ENCODE measurements around the gene ZFP36L1.

ZFP36L1 gene

GRCh38 chr14:68747393-68747792 is 45.5 kb downstream of the ZFP36L1 start:
- H4K20me1 ChIP-seq (ENCODE audit: insufficient read depth, low read length): no peaks in the 10 kb centered on the region
- H3K27me3 ChIP-seq (ENCODE audit: insufficient read depth, low read length): no peaks in the 10 kb centered on the region; the same call in 1 of the 2 replicates
- no peaks in the 10 kb centered on the region for H3K9me2 ChIP-seq (ENCODE audit: low read depth, low read length)
- H3K36me3 ChIP-seq (ENCODE audit: insufficient read depth, low read length): no peaks in the 10 kb centered on the region
- H3K27ac ChIP-seq (ENCODE audit: low read depth, low read length, poor library complexity, severe bottlenecking): no peak overlapping the region
- no peak overlapping the region for H3K9ac ChIP-seq (ENCODE audit: low read length)
- H2AFZ ChIP-seq (ENCODE audit: low read length): no peak overlapping the region
- H3K4me2 ChIP-seq (ENCODE audit: low read length): no peak overlapping the region
- TF ChIP-seq EZH2 (IDR thresholded peaks at IDR 0.05; ENCODE audit: borderline replicate concordance, low read length) (no peak), CTCF (IDR thresholded peaks at IDR 0.05; ENCODE audit: low read length) (no peak)
- no peaks in the 10 kb centered on the region for H3K79me2 ChIP-seq (ENCODE audit: insufficient read depth, low read length)
- H3F3A ChIP-seq (ENCODE audit: insufficient read depth, low read length): no peaks in the 10 kb centered on the region
- no peak overlapping the region for H3K4me3 ChIP-seq (ENCODE audit: low read depth, low read length, poor library complexity, severe bottlenecking)
- no peaks in the 10 kb centered on the region for H3K9me3 ChIP-seq (ENCODE audit: low read length)
- no peaks in the 10 kb centered on the region for H3K4me1 ChIP-seq (ENCODE audit: insufficient read depth, low read length, severe bottlenecking)

DNA sequence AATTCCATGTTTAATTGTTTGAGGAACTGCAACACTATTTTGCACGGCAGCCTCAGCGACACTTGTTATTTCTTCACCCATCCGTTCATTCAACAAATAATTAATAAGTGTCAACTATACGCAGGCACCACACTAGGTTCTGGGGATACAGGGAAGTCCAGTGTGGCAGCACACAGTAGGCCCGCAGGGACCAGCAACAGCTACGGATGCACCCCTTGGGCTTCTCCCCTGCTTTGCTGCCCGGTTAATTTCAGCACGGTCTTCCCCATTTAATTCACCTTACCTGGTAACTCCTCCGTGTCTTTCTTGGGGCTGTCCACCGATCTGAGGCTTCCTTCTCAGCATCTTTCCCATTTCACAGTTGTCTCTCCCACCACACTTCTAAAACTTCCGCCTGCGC is 48.3 kb downstream of the ZFP36L1 start:
- no peaks in the 10 kb centered on the region for H3K9me2 ChIP-seq (ENCODE audit: low read depth, low read length)
- H2AFZ ChIP-seq (ENCODE audit: low read length): no peak overlapping the region
- no peak overlapping the region for H3K4me3 ChIP-seq (ENCODE audit: low read depth, low read length, poor library complexity, severe bottlenecking)
- no peaks in the 10 kb centered on the region for H4K20me1 ChIP-seq (ENCODE audit: insufficient read depth, low read length)
- H3K27ac ChIP-seq (ENCODE audit: low read depth, low read length, poor library complexity, severe bottlenecking): no peak overlapping the region
- H3K9me3 ChIP-seq (ENCODE audit: low read length): no peaks in the 10 kb centered on the region
- TF ChIP-seq CTCF (IDR thresholded peaks at IDR 0.05; ENCODE audit: low read length) (no peak), EZH2 (IDR thresholded peaks at IDR 0.05; ENCODE audit: borderline replicate concordance, low read length) (no peak)
- H3K4me2 ChIP-seq (ENCODE audit: low read length): no peak overlapping the region
- no peaks in the 10 kb centered on the region for H3F3A ChIP-seq (ENCODE audit: insufficient read depth, low read length)
- H3K36me3 ChIP-seq (ENCODE audit: insufficient read depth, low read length): no peaks in the 10 kb centered on the region; the same call in 1 of the 2 replicates
- H3K9ac ChIP-seq (ENCODE audit: low read length): no peak overlapping the region
- peaks cover 12% of the 10 kb centered on the region for H3K4me1 ChIP-seq (ENCODE audit: insufficient read depth, low read length, severe bottlenecking)
- no peaks in the 10 kb centered on the region for H3K27me3 ChIP-seq (ENCODE audit: insufficient read depth, low read length)
- no peaks in the 10 kb centered on the region for H3K79me2 ChIP-seq (ENCODE audit: insufficient read depth, low read length)

GRCh38 chr14:68741839-68742470 is 50.9 kb downstream of the ZFP36L1 start:
- TF ChIP-seq CTCF (IDR thresholded peaks at IDR 0.05; ENCODE audit: low read length): no peak
- TF ChIP-seq EZH2 (IDR thresholded peaks at IDR 0.05; ENCODE audit: borderline replicate concordance, low read length): no peak
- Histone ChIP-seq H3K4me1 (ENCODE audit: insufficient read depth, low read length, severe bottlenecking) (peaks cover 12% of the 10 kb centered on the region), H3K4me2 (ENCODE audit: low read length) (no peak overlapping the region), H3K27ac (ENCODE audit: low read depth, low read length, poor library complexity, severe bottlenecking) (no peak overlapping the region), H3K27me3 (ENCODE audit: insufficient read depth, low read length) (no peaks in the 10 kb centered on the region), H3K9me3 (ENCODE audit: low read length) (no peaks in the 10 kb centered on the region), H3K9me2 (ENCODE audit: low read depth, low read length) (no peaks in the 10 kb centered on the region), H4K20me1 (ENCODE audit: insufficient read depth, low read length) (no peaks in the 10 kb centered on the region), H3K36me3 (ENCODE audit: insufficient read depth, low read length) (no peaks in the 10 kb centered on the region; the same call in 1 of the 2 replicates), H3K79me2 (ENCODE audit: insufficient read depth, low read length) (no peaks in the 10 kb centered on the region), H3F3A (ENCODE audit: insufficient read depth, low read length) (no peaks in the 10 kb centered on the region), H2AFZ (ENCODE audit: low read length) (no peak overlapping the region), H3K9ac (ENCODE audit: low read length) (no peak overlapping the region), H3K4me3 (ENCODE audit: low read depth, low read length, poor library complexity, severe bottlenecking) (no peak overlapping the region)

Data from OCI-LY1 (cell line).